NCI-H2107 treated with DMSO at 0.1 percent for 48 hours (cell line): ENCODE results near the gene SMIM8.
A peak's percentile ranks its signal among the peaks of the same experiment; 100 is the strongest.

Experiments
- DNase-seq: peaks from one replicate; lab custom pipeline; 2025; ENCODE audit not compliant: unreplicated experiment; lab: John Stamatoyannopoulos, UW

SMIM8 gene

DNA sequence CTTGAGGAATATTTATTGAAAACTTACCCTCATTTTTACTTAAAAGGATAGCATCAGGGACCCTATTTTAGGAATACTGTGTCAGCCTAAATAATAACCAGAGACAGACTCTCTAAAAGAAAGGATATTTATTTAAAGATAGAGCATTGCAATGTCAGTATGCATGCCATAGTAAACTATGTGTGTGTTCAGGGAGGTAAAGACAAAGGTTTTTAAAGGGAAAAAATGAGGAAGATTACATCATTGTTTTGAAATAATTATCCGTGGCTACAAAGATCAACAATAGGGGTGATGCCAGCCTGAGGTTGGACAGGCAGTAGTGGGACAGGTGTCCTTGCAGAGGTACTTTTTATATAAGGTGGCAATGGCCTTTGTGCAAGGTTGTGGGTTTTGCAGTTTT, 61.6 kb downstream of the SMIM8 start:
- no peak for DNase-seq

DNA sequence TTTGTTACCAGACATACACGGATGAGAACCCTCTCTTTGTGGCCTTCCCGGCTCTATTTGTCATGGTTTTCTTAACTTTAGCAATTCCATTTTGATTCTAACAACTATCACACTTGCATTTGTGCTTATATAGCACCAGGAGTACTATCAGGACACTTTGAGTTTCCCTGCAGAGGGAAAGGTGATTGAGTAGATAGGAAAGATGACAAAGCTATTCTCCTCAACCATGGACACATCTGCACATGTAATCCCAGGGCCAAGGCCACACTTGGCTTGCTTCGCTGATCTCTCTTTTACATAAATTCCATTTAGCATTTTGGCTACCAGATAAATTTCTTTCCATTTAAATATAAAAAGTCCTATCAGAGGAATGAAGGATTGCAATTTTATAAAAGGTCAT, 62.1 kb downstream of the SMIM8 start:
- no peak for DNase-seq

DNA sequence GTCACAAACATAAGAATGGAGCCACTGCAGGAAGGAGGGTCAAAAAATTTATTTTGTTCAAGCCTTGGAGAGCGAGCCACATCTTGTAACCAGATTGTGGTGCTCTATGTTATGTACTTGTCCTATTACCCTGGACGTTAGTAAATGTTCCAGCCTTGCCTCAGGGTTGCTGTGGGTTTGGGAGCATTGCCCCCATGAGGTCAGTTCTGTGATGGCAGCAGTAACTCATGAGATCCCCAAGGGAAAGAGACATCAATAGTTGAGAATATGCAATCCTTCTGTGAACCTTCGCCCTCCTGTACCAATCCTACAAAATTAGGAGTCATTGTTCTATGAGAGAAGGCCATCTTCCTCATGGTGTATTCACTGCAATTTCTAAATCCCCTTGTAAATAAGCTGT, 68.9 kb downstream of the SMIM8 start:
- peak; percentile 53 for DNase-seq
